ENCODE results near the gene BABAM2. TPM values are rescaled to one million over a fixed set of nuclear protein-coding genes. Genes with fewer than 3 reads are reported as not detected.
A peak's percentile ranks its signal among the peaks of the same experiment; 100 is the strongest.

BABAM2 gene
- total and polyA plus RNA-seq, 7 donors: 34.2 to 74.5 (median 52.3) TPM

DNA sequence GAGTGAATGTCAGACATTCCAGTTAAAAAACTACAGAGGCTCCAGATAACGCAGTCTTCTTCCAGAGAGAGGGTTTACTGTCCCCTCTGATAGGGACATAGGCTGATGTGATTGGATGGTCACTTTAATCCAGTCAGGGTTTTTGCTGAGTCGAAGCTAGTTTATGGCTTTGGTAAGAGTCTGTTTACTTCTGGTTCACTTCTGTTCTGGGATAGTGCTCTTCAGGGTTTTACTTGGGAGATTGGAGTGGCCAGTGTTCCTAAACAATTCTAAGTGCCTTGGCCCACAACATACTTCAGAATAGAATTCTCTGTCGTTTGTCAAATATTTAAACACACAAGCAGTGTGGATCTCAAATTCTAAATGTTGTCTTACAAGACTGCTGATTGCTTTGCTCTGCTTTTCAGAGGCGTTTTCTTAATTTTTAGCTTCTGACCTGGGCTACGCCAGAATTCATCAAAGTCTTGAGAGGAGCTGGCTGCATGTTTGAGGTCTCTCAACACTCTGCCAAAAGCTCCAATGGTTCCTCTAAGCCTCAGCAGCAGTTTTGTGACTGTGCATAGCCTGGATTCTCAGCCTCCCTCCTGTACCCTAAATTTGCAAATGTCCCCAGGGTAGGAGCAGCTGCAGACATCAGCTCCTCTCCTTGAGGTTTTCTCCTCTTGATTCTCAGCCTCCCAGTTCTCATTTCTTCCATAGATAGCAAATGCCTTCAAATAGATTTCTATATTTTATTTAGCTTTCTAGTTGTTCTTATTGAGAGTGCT lies 105.8 kb downstream of the BABAM2 start:
- ATAC-seq: no peak
- WGBS, 3 donors: 81 to 85% (median 83%) methylated on average over 5 of the region's 5 CpGs
- no peaks in the 10 kb centered on the region for H3K36me3 ChIP-seq (ENCODE audit: insufficient read depth in 1 of 2, low read depth in 1 of 2)

DNA sequence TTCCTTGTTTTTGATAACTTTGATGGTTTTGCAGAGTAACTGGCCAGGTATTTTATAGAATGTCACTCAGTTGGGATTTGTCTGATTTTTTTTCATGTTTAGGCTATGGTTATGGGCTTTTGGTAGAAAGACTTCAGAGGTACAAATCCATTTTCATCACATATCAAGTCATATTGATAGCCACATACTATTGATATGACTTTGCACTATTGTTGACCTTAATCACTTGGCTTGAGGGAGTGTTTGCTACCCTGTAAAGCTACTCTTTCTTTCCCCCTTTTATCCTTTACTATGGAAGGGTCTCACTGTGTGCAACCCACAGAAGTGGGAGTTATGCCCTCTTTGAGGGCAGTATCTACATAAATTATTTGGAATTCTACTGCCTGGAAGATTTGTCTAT lies 109.8 kb downstream of the BABAM2 start:
- TF ChIP-seq, protein P1, sequence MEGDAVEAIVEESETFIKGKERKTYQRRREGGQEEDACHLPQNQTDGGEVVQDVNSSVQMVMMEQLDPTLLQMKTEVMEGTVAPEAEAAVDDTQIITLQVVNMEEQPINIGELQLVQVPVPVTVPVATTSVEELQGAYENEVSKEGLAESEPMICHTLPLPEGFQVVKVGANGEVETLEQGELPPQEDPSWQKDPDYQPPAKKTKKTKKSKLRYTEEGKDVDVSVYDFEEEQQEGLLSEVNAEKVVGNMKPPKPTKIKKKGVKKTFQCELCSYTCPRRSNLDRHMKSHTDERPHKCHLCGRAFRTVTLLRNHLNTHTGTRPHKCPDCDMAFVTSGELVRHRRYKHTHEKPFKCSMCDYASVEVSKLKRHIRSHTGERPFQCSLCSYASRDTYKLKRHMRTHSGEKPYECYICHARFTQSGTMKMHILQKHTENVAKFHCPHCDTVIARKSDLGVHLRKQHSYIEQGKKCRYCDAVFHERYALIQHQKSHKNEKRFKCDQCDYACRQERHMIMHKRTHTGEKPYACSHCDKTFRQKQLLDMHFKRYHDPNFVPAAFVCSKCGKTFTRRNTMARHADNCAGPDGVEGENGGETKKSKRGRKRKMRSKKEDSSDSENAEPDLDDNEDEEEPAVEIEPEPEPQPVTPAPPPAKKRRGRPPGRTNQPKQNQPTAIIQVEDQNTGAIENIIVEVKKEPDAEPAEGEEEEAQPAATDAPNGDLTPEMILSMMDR (IDR thresholded peaks at IDR 0.05): no peak
- no peaks in the 10 kb centered on the region for H3K9me3 ChIP-seq
- peaks cover 11% of the 10 kb centered on the region for H3K4me1 ChIP-seq
- no peak for ATAC-seq
- DNase-seq: no peak
- no peak overlapping the region for H3K4me3 ChIP-seq
- intact Hi-C loops (cut with DNase I): no loop called here
- H3K27me3 ChIP-seq (ENCODE audit: insufficient read depth in 3 of 3, low read length in 2 of 3): no peaks in the 10 kb centered on the region
- H3K36me3 ChIP-seq (ENCODE audit: insufficient read depth in 1 of 2, low read depth in 1 of 2): no peaks in the 10 kb centered on the region
- H3K27ac ChIP-seq: no peak overlapping the region

More for the DNA sequence above, 105.8 kb downstream of the BABAM2 start:
- Histone ChIP-seq H3K4me3 (no peak overlapping the region), H3K4me1 (peaks cover 19% of the 10 kb centered on the region), H3K27me3 (ENCODE audit: insufficient read depth in 3 of 3, low read length in 2 of 3) (no peaks in the 10 kb centered on the region), H3K9me3 (no peaks in the 10 kb centered on the region), H3K27ac (no peak overlapping the region)
- intact Hi-C loops (cut with DNase I): no loop called here
- no peak for DNase-seq
- TF ChIP-seq, protein P1 (IDR thresholded peaks at IDR 0.05): no peak

DNA sequence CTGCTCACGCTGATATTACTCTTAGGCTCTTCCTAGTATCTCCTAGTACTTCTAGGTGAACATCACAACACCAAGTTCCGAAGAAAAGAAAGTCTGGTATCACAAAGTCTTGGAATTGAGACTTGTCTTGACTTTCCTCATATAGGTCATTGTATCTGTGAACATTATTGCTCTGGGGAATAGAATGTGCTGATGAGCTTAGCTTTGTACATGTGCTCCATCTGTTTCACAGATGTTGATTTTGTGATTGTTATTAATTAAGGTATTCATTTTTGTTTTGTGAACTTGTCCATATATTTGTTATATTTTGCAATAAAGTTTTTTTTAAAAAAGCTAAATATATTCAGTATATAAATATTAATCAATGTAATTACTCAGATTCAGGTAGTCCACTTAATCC lies 111.7 kb downstream of the BABAM2 start:
- intact Hi-C loops (cut with DNase I): no loop called here
- DNase-seq (no peak), ATAC-seq (no peak)
- Histone ChIP-seq H3K4me1 (peaks cover 11% of the 10 kb centered on the region), H3K27ac (no peak overlapping the region), H3K36me3 (ENCODE audit: insufficient read depth in 1 of 2, low read depth in 1 of 2) (no peaks in the 10 kb centered on the region), H3K9me3 (no peaks in the 10 kb centered on the region), H3K4me3 (no peak overlapping the region), H3K27me3 (ENCODE audit: insufficient read depth in 3 of 3, low read length in 2 of 3) (no peaks in the 10 kb centered on the region)
- TF ChIP-seq, protein P1 (IDR thresholded peaks at IDR 0.05): no peak
- WGBS, 3 donors: 98% methylated on average over 2 of the region's 2 CpGs

DNA sequence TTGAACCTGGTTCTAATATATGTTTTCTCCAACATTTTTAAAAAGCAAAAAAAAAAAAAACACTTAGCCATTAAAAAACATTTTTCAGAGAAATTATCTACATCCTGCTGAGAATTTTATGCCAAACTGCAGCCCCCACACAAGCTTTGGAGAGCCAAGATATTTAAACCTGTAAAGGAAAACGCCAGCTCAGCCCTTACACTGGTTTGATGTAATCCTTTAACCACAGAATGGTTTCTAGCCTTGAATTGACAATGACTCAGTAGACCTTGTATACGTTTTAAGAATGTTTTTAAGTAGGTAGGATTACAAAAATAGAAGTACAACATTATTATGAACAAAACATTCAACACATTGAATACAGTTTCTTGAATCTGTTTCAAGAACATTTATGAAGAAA lies 113.6 kb downstream of the BABAM2 start:
- no peaks in the 10 kb centered on the region for H3K9me3 ChIP-seq
- no peaks in the 10 kb centered on the region for H3K27me3 ChIP-seq (ENCODE audit: insufficient read depth in 3 of 3, low read length in 2 of 3)
- no peaks in the 10 kb centered on the region for H3K36me3 ChIP-seq (ENCODE audit: insufficient read depth in 1 of 2, low read depth in 1 of 2)
- ATAC-seq (peak in 2 of 4 donors; percentile 45 to 72), DNase-seq (no peak)
- TF ChIP-seq, protein P1 (IDR thresholded peaks at IDR 0.05): no peak
- H3K4me3 ChIP-seq: no peak overlapping the region
- H3K4me1 ChIP-seq: peaks cover 11% of the 10 kb centered on the region
- intact Hi-C loops (cut with DNase I): no loop called here
- H3K27ac ChIP-seq: no peak overlapping the region
- WGBS, 3 donors: 46 to 61% (median 57%) methylated on average over 2 of the region's 2 CpGs

DNA sequence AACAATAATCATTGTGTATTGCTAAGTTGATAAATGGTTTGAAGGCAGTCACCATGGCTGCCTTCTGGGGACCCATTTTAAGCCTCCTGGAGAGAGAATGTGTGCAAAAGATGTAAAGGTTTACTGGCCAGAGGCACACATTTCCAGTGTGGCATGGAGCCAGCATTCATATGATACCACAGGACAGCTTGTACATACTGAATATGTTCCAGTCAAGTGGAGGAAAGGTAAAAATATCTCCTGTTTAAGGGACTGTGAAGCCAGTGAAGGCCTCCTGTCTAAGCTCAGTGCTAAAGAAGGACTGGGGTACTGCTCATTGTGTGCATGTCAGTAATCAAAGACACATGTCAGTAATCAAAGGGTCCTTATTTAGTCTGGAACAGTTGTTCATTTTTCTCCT lies 119.2 kb downstream of the BABAM2 start:
- DNase-seq: peak in 1 of 2 donors; percentile 58
- TF ChIP-seq, protein P1 (IDR thresholded peaks at IDR 0.05): no peak
- no peak overlapping the region for H3K4me3 ChIP-seq
- no peaks in the 10 kb centered on the region for H3K9me3 ChIP-seq
- no peaks in the 10 kb centered on the region for H3K27me3 ChIP-seq (ENCODE audit: insufficient read depth in 3 of 3, low read length in 2 of 3)
- ATAC-seq: peak in 3 of 4 donors; percentile 75 to 89 (median 88)
- H3K4me1 ChIP-seq: peaks cover 29% of the 10 kb centered on the region
- no peak overlapping the region for H3K27ac ChIP-seq
- H3K36me3 ChIP-seq (ENCODE audit: insufficient read depth in 1 of 2, low read depth in 1 of 2): no peaks in the 10 kb centered on the region
- intact Hi-C loops (cut with DNase I): no loop called here
